Stimulated activated CD4-positive, alpha-beta T cell treated with anti-CD3 and anti-CD28 coated beads, Interleukin-4, amount 100 ng/mL, for 48 hours (primary cell): Measurements from ENCODE around the gene GALNT8.
"Not testable (repeated sequence)": the region's sequence is repeated elsewhere in the genome, so short reads cannot be mapped to it uniquely, and the experiment has no call there.

Experiments used
- DNase-seq, 2 donors: peaks; one replicate each; pipeline ENCODE4 v3.0.0-alpha.2; 2020; ENCODE audit warnings: low read depth in 2 of 2

Gene GALNT8

GRCh38 chr12:4743046-4743445 is 22.8 kb downstream of the GALNT8 start:
- DNase-seq = no peak

GRCh38 chr12:4744709-4745108 is 24.5 kb downstream of the GALNT8 start:
- no peak for DNase-seq

GRCh38 chr12:4745249-4745648 is 25.0 kb downstream of the GALNT8 start:
- no peak for DNase-seq

GRCh38 chr12:4751654-4752053 is 31.5 kb downstream of the GALNT8 start:
- DNase-seq = not testable (repeated sequence)

- DNase-seq = no peak
These were observed 42.6 kb downstream of the GALNT8 start for GRCh38 chr12:4762773-4763172.

- no peak for DNase-seq
These were observed 43.3 kb downstream of the GALNT8 start for GRCh38 chr12:4763549-4763948.

- no peak for DNase-seq
These were observed 46.2 kb downstream of the GALNT8 start for GRCh38 chr12:4766445-4766844.

- no peak for DNase-seq
These were observed 47.0 kb downstream of the GALNT8 start for GRCh38 chr12:4767186-4767585.

GRCh38 chr12:4768341-4768740 is 48.1 kb downstream of the GALNT8 start:
- no peak for DNase-seq

GRCh38 chr12:4769073-4769472 is 48.9 kb downstream of the GALNT8 start:
- DNase-seq = no peak

GRCh38 chr12:4771172-4771959 is 51.2 kb downstream of the GALNT8 start:
- DNase-seq = no peak

- no peak for DNase-seq
These were observed 51.9 kb downstream of the GALNT8 start for GRCh38 chr12:4771960-4772566.

- no peak for DNase-seq
These were observed 55.7 kb downstream of the GALNT8 start for GRCh38 chr12:4775936-4776335.

- no peak for DNase-seq
These were observed 59.5 kb downstream of the GALNT8 start for GRCh38 chr12:4779749-4780148.

- DNase-seq = no peak
These were observed 60.7 kb downstream of the GALNT8 start for GRCh38 chr12:4780641-4781611.

- no peak for DNase-seq
These were observed 64.3 kb downstream of the GALNT8 start for GRCh38 chr12:4784404-4785054.

GRCh38 chr12:4786795-4787194 is 66.6 kb downstream of the GALNT8 start:
- DNase-seq = no peak

GRCh38 chr12:4787965-4788364 is 67.8 kb downstream of the GALNT8 start:
- no peak for DNase-seq

GRCh38 chr12:4789776-4790175 is 69.6 kb downstream of the GALNT8 start:
- DNase-seq = no peak

- no peak for DNase-seq
These were observed 71.3 kb downstream of the GALNT8 start for GRCh38 chr12:4791497-4791896.

GRCh38 chr12:4794491-4794890 is 74.3 kb downstream of the GALNT8 start:
- no peak for DNase-seq

- no peak for DNase-seq
These were observed 76.0 kb downstream of the GALNT8 start for GRCh38 chr12:4796216-4796615.
